ENCODE results near the gene ETNK2.

GRCh38 chr1:204143276-204144041 is 8.4 kb downstream of the ETNK2 start:
- no peak for TF ChIP-seq CTCF (CRISPR knock-in tag; IDR thresholded peaks at IDR 0.05)
- no peak for TF ChIP-seq MED1 (CRISPR knock-in tag; IDR thresholded peaks at IDR 0.05)
- no peak for TF ChIP-seq CHD4 (IDR thresholded peaks at IDR 0.05; ENCODE audit: borderline replicate concordance, low read length)
- no peak for TF ChIP-seq HNRNPL (IDR thresholded peaks at IDR 0.05; ENCODE audit: low read depth, low read length)
- TF ChIP-seq ZNF281 (CRISPR knock-in tag; IDR thresholded peaks at IDR 0.05; ENCODE audit: borderline replicate concordance), result no peak
- no peak for TF ChIP-seq ZNF496 (CRISPR knock-in tag; IDR thresholded peaks at IDR 0.05; ENCODE audit: insufficient replicate concordance)
- TF ChIP-seq ELF4 (CRISPR knock-in tag; IDR thresholded peaks at IDR 0.05; ENCODE audit: borderline replicate concordance), result no peak
- TF ChIP-seq ATM (IDR thresholded peaks at IDR 0.05; ENCODE audit: borderline replicate concordance), result no peak
- TF ChIP-seq MAX (IDR thresholded peaks at IDR 0.05), result no peak
